Thyroid gland (tissue), 4 donors: ENCODE results near the gene FNDC5. TPM values are rescaled to one million over a fixed set of nuclear protein-coding genes. Genes with fewer than 3 reads are reported as not detected.

ENCODE experiments used
- DNase-seq, 2 donors: peaks; one replicate each; pipeline ENCODE4 v3.0.0-alpha.2; 2019
- H3K27ac ChIP-seq, 3 donors: fragments of 200-600 bp; sonication (generic); 1 replicate in 2 of 3; 2 replicates in 1 of 3; pipeline ENCODE4 v1.5.1; 2016 to 2019; ENCODE audit warnings: mild to moderate bottlenecking in 1 of 3, moderate library complexity in 1 of 3
- H3K27me3 ChIP-seq: fragments of 200-600 bp; sonication (generic); one replicate; pipeline ENCODE4 v1.5.1; 2019
- H3K36me3 ChIP-seq, 2 donors: fragments of 200-600 bp; sonication (generic); one replicate each; pipeline ENCODE4 v1.5.1; 2016 to 2019
- H3K4me1 ChIP-seq, 2 donors: fragments of 200-600 bp; sonication (generic); one replicate each; pipeline ENCODE4 v1.5.1; 2017 to 2019
- H3K4me3 ChIP-seq, 3 donors: fragments of 200-600 bp; sonication (generic); replicated peaks in 1 of 3; 1 replicate in 2 of 3; 2 replicates in 1 of 3; pipeline ENCODE4 v1.5.1; 2016; ENCODE audit warnings: mild to moderate bottlenecking in 1 of 3
- H3K9me3 ChIP-seq: fragments of 200-600 bp; sonication (generic); one replicate; pipeline ENCODE4 v1.5.1; 2017
- CTCF ChIP-seq, 6 experiments: fragments of 200-600 bp in 3 of 6; fragments of 450-650 bp in 3 of 6; sonication (generic) in 3 of 6; IDR thresholded peaks; one replicate each; pipeline ENCODE4 v1.5.1; 2016 to 2019; ENCODE audit warnings: antibody characterized with exemption in 6 of 6, mild to moderate bottlenecking in 2 of 6, inconsistent platforms in 1 of 6, moderate library complexity in 1 of 6
- POLR2A ChIP-seq, 2 donors: fragments of 450-650 bp; IDR thresholded peaks; one replicate each; pipeline ENCODE4 v1.6.1; 2017; ENCODE audit warnings: antibody characterized with exemption in 2 of 2, mild to moderate bottlenecking in 2 of 2, moderate library complexity in 1 of 2
- WGBS, 2 donors: methylation state at CpG; one replicate each; pipeline ENCODE4 v1.1.5; 2017; 5-methylcytosine and 5-hydroxymethylcytosine counted together
- intact Hi-C: fragments of 100-400 bp; cut with DNase I; formaldehyde crosslinking; loops from one replicate; pipeline ENCODE4 v1.15.1; 2023
- total RNA-seq, 4 donors: library from RNA; depleted of rRNA; stranded (reverse); fragments of >200 nt; gene quantifications; one replicate each; pipeline ENCODE4 v1.2.3, GENCODE V29; 2016

Gene FNDC5
- total RNA-seq, 4 donors from 2014 or later: 0.27 to 4.0 (median 1.5) TPM

- DNase-seq: no peak
- Histone ChIP-seq H3K27ac (no peak overlapping the region), H3K4me1 (peaks cover 0 to 12% of the 10 kb centered on the region in 2 donors), H3K9me3 (no peaks in the 10 kb centered on the region), H3K27me3 (no peaks in the 10 kb centered on the region), H3K4me3 (no peak overlapping the region), H3K36me3 (no peaks in the 10 kb centered on the region)
- intact Hi-C loops: loop anchor here (10.0 kb wide), 2 partner anchors 364 to 474 kb away; no protein-coding TSS in a partner anchor
- 82 to 91% methylated on average over 5 of the region's 5 CpGs for WGBS, 2 donors
- TF ChIP-seq CTCF (IDR thresholded peaks at IDR 0.05) (no peak), POLR2A (IDR thresholded peaks at IDR 0.05) (no peak)
Observed at GRCh38 chr1:32878637-32879041, 7.9 kb upstream of the FNDC5 start.

- Histone ChIP-seq H3K27me3 (no peaks in the 10 kb centered on the region), H3K4me1 (peaks cover 0 to 12% of the 10 kb centered on the region in 2 donors), H3K36me3 (no peaks in the 10 kb centered on the region), H3K4me3 (no peak overlapping the region), H3K27ac (no peak overlapping the region), H3K9me3 (no peaks in the 10 kb centered on the region)
- DNase-seq: no peak
- intact Hi-C loops: loop anchor here (10.0 kb wide), 2 partner anchors 363 to 473 kb away; no protein-coding TSS in a partner anchor
- TF ChIP-seq CTCF (IDR thresholded peaks at IDR 0.05): no peak
- no peak for TF ChIP-seq POLR2A (IDR thresholded peaks at IDR 0.05)
- WGBS, 2 donors: 60 to 69% methylated on average over 4 to 6 of the region's 6 CpGs
Observed at GRCh38 chr1:32878183-32878582, 7.5 kb upstream of the FNDC5 start.

- H3K27ac ChIP-seq: no peak overlapping the region
- TF ChIP-seq POLR2A (IDR thresholded peaks at IDR 0.05) (no peak), CTCF (IDR thresholded peaks at IDR 0.05) (no peak)
- intact Hi-C loops: loop anchor here (10.0 kb wide), 2 partner anchors 363 to 473 kb away; no protein-coding TSS in a partner anchor
- no peaks in the 10 kb centered on the region for H3K9me3 ChIP-seq
- no peaks in the 10 kb centered on the region for H3K36me3 ChIP-seq
- WGBS, 2 donors: 69 to 70% methylated on average over 7 to 13 of the region's 13 CpGs
- H3K27me3 ChIP-seq: no peaks in the 10 kb centered on the region
- H3K4me1 ChIP-seq: peaks cover 0 to 16% of the 10 kb centered on the region in 2 donors
- peak; percentile 41 to 48 for DNase-seq
- H3K4me3 ChIP-seq: no peak overlapping the region
Observed at GRCh38 chr1:32877211-32878110, 6.7 kb upstream of the FNDC5 start.

- no peaks in the 10 kb centered on the region for H3K9me3 ChIP-seq
- intact Hi-C loops: loop anchor here (10.0 kb wide), 2 partner anchors 362 to 472 kb away; no protein-coding TSS in a partner anchor
- H3K27me3 ChIP-seq: no peaks in the 10 kb centered on the region
- DNase-seq: peak; percentile 45
- H3K27ac ChIP-seq: no peak overlapping the region
- no peak overlapping the region for H3K4me3 ChIP-seq
- WGBS, 2 donors: 29 to 38% methylated on average over 15 of the region's 16 CpGs
- H3K4me1 ChIP-seq: peaks cover 0 to 14% of the 10 kb centered on the region in 2 donors
- H3K36me3 ChIP-seq: no peaks in the 10 kb centered on the region
- peak in 5 of 6 experiments; percentile 38 to 84 (median 68) for TF ChIP-seq CTCF (IDR thresholded peaks at IDR 0.05)
- no peak for TF ChIP-seq POLR2A (IDR thresholded peaks at IDR 0.05)
Observed at GRCh38 chr1:32876341-32877210, 5.9 kb upstream of the FNDC5 start.
